BLaER1 (cell line): ENCODE measurements around the gene POLR2J3.
"Not testable (repeated sequence)": the region's sequence is repeated elsewhere in the genome, so short reads cannot be mapped to it uniquely, and the experiment has no call there.

Experiments
- H3K27ac ChIP-seq: shearing (Covaris generic); formaldehyde crosslinking; 2 replicates; pipeline ENCODE4 v1.8.1; 2022
- H3K27me3 ChIP-seq: shearing (Covaris generic); formaldehyde crosslinking; 2 replicates; pipeline ENCODE4 v1.8.1; 2022
- H3K36me3 ChIP-seq: shearing (Covaris generic); formaldehyde crosslinking; 2 replicates; pipeline ENCODE4 v1.8.1; 2022
- H3K4me1 ChIP-seq: shearing (Covaris generic); formaldehyde crosslinking; 2 replicates; pipeline ENCODE4 v1.8.1; 2022
- H3K4me2 ChIP-seq: shearing (Covaris generic); formaldehyde crosslinking; 2 replicates; pipeline ENCODE4 v1.8.1; 2022
- H3K4me3 ChIP-seq: shearing (Covaris generic); formaldehyde crosslinking; 2 replicates; pipeline ENCODE4 v1.8.1; 2022
- H3K9ac ChIP-seq: shearing (Covaris generic); formaldehyde crosslinking; 2 replicates; pipeline ENCODE4 v1.8.1; 2022
- H3K9me3 ChIP-seq: shearing (Covaris generic); formaldehyde crosslinking; 2 replicates; pipeline ENCODE4 v1.8.1; 2022
- H4K20me1 ChIP-seq: shearing (Covaris generic); formaldehyde crosslinking; 2 replicates; pipeline ENCODE4 v1.8.1; 2022

The POLR2J3 gene

DNA sequence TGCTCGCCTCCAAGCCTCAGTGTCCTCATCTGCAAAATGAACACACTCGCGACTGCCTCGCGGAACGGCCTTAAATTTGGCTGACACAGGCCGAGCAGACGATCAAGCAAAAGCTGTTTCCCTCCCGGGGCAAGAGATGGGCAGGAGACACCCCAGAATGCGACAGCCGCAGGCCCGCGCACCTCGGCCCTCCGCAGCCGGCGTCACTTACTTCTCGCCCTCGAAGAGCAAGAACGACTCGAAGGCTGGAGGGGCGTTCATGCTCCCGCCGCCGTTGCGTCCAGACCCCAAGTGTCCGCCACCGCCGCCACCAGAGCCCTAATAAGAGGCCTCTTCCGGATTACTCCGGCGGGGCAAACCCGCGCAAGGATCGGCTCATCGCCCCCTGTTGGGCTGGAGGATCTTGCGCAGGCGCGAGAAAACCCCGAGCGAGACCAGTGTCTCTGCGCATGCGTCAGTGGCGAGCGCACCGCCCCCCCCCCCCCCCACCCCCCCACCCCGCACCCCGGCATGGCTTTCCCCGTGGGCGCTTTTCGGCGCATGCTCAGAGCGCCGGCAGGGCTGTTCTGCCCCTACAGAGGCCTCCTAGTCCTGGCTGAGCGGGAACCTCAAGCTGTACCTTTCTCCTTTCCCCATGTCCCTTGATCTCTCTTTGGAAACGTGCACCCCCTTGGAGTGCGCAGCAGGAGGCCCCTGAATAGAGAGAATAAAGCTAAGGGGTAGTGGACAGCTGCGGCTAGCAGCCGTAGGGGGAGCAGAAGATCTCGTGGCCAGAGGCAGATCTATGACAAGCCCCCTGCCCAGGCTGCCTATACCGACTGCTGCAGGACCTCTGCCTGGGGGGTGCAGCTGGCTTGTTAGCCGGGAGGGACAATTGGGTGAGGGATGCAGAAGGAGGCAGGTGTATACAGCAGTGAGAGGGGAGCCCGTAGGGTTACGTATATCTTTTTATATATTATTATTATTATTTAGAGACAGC is at the start of gene POLR2J3:
POLR2J3 (minus strand) TSS at position 323 of the 979 bp plus-strand sequence; CDS start at position 261, 62 bp downstream.
- Histone ChIP-seq H3K9ac (peak within 1 kb of the TSS; percentile 80), H3K27ac (peak within 1 kb of the TSS; percentile 72), H3K4me3 (peak within 1 kb of the TSS; percentile 70)
- H4K20me1 ChIP-seq, H3K36me3 ChIP-seq, H3K4me2 ChIP-seq, H3K9me3 ChIP-seq, H3K4me1 ChIP-seq, H3K27me3 ChIP-seq: not testable (repeated sequence)

DNA sequence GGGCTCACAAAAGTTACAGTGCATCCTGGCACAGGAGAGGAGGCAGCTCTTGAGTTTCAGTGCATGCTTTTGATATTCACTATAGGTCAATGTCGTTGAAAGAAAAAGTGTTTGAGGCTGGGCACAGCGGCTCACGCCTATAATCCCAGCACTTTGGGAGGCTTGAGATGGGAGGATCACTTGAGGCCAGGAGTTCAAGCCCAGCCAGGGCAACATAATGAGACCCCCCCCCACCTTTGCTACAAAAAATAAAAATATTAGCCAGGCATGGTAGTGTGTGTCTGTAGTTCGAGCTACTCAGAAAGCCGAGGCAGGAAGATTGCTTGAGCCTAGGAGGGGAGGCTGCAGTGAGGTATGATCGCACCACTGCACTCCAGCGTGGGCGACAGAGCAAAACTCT is 45.7 kb upstream of the POLR2J3 start:
- not testable (repeated sequence) for H3K27me3 ChIP-seq, H3K36me3 ChIP-seq, H4K20me1 ChIP-seq, H3K4me1 ChIP-seq, H3K9me3 ChIP-seq, H3K4me2 ChIP-seq, H3K4me3 ChIP-seq, H3K27ac ChIP-seq, H3K9ac ChIP-seq

- not testable (repeated sequence) for H3K36me3 ChIP-seq, H3K27ac ChIP-seq, H3K9me3 ChIP-seq, H3K4me1 ChIP-seq, H4K20me1 ChIP-seq, H3K9ac ChIP-seq, H3K27me3 ChIP-seq
- Histone ChIP-seq H3K4me3 (peak within 1 kb of the TSS; percentile 52), H3K4me2 (peak within 1 kb of the TSS; percentile 44; the same call in 1 of the 2 replicates)
These were observed 44.2 kb upstream of the POLR2J3 start, which contains the start of gene RASA4 for GRCh38 chr7:102616507-102617125. TSS of gene RASA4 (minus strand) at chr7:102616756. CDS start at chr7:102616689, 67 bp downstream.

DNA sequence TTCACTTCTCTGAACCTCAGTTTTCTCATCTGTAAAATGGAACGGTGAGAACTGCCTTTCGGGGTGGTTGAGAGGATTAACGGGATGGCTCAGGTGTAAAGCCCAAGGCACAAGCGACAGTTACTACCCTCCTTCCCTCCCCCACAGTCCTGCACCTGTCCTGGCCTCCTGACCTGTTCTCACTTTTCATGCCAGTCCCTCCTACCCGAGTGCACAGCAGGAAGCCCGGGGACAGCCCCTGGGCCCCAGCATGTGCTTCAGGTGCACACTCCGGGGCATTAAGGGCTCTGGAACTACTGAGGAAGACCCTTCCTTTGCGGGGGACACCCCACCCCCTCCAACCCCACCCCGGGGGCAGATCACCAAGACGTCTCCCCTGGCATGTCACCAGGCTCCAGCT is 43.5 kb upstream of the POLR2J3 start:
- not testable (repeated sequence) for H3K36me3 ChIP-seq, H3K27ac ChIP-seq, H3K4me1 ChIP-seq, H3K27me3 ChIP-seq, H3K9me3 ChIP-seq, H3K4me2 ChIP-seq, H3K9ac ChIP-seq, H3K4me3 ChIP-seq, H4K20me1 ChIP-seq

DNA sequence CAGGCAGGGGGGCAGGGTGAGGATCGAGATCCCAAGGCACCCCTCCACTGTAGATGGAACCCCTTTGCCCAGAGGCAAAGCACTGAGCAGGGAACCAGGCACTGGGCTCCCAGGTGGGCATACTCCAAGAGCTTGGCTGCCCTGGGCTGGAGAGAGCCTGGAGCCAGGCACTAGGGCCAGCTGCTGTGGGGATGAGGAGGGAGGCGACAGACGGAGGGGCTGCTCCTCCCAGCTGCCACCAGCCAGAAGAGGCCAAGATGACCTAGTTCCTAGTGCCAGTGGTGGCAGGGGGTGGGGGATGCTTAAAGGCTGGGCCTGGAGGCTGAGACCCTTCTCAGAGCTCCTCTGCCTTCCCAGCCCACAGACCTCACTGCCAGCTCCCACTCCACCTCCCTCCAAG is 42.5 kb upstream of the POLR2J3 start:
- H3K36me3 ChIP-seq, H3K9ac ChIP-seq, H3K27me3 ChIP-seq, H4K20me1 ChIP-seq, H3K4me2 ChIP-seq, H3K27ac ChIP-seq, H3K9me3 ChIP-seq, H3K4me3 ChIP-seq: not testable (repeated sequence)
- H3K4me1 ChIP-seq: peaks cover 13% of the 10 kb centered on the region

- not testable (repeated sequence) for H3K9me3 ChIP-seq
These were observed 41.9 kb upstream of the POLR2J3 start for GRCh38 chr7:102614346-102614697.

GRCh38 chr7:102613575-102614345 is 41.4 kb upstream of the POLR2J3 start:
- peaks cover 13% of the 10 kb centered on the region for H3K4me1 ChIP-seq
- not testable (repeated sequence) for H4K20me1 ChIP-seq, H3K36me3 ChIP-seq, H3K4me3 ChIP-seq, H3K27me3 ChIP-seq, H3K9ac ChIP-seq, H3K9me3 ChIP-seq
- H3K4me2 ChIP-seq: peak overlapping the region; percentile 49; the same call in 1 of the 2 replicates
- peak overlapping the region; percentile 67 for H3K27ac ChIP-seq

More at GRCh38 chr7:102614346-102614697, 41.9 kb upstream of the POLR2J3 start:
- not testable (repeated sequence) for H3K36me3 ChIP-seq, H3K27ac ChIP-seq, H3K9ac ChIP-seq, H4K20me1 ChIP-seq, H3K27me3 ChIP-seq, H3K4me2 ChIP-seq, H3K4me3 ChIP-seq
- H3K4me1 ChIP-seq: peaks cover 13% of the 10 kb centered on the region

DNA sequence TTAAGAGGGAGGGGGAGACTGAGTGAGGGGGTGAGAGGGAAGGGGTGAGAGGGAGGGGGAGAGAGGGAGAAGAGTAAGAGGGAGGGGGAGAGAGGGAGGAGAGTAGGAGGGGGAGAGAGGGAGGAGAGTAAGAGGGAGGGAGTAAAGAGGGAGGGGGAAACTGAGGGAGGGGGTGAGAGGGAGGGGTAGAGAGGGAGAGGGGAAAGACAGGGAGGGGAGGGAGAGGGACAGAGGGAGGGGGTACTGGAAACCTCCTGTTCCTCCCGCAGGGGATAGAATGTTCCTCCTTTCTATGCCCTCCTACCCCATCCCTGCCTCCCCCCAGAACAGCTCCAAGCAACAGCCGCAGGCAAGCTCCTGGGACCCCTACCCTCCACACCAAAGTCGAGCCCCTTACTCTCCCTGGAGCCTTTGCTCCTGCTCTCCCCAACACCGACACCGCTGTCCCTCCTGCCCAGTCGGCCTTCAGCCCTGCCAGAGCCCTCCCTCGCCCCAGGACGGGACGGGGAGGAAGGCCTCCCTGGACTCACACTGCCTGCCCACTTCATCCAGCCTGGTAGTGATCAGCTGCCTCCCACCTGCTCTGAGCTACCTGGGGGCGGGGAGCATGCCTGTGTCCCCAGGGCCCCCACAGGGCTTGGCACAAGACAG is 39.4 kb upstream of the POLR2J3 start:
- not testable (repeated sequence) for H3K4me3 ChIP-seq, H4K20me1 ChIP-seq, H3K36me3 ChIP-seq, H3K27me3 ChIP-seq, H3K27ac ChIP-seq, H3K9me3 ChIP-seq, H3K9ac ChIP-seq
- H3K4me1 ChIP-seq: peaks cover 13% of the 10 kb centered on the region
- peak overlapping the region; percentile 49; the same call in 1 of the 2 replicates for H3K4me2 ChIP-seq

DNA sequence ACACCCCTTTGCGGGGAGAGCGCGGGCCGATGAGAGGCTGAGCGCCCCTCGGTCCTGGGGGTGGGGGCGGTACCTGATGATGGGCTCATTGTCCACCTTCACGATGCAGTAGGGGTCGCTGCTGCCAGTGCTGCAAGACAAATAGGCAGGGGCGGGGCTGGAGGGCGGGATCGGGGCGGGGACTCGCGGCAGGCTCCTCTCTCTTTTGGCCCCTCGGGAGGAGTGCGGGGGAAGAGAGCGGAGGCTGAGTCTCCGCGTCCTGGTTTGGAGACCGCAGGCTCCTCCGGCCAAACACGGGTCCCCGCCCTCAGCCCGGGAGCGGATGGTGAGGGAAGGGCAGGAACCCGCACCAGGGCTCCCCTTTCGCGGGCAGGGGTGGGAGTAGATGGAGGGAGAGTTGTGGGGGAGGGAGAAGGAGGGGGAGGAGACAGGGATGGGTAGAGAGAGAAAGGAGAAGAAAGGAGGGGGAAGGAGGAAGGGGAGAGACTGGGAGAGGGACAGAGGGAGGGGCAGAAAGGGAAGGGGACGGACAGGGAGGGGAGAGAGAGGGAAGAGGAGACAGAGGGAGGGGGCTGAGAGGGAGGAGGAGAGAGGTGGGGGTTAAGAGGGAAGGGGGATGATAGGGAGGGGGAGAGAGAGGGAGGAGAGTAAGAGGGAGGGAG is 38.8 kb upstream of the POLR2J3 start:
- H3K36me3 ChIP-seq, H3K27me3 ChIP-seq, H3K27ac ChIP-seq, H3K4me2 ChIP-seq, H3K9me3 ChIP-seq, H3K9ac ChIP-seq, H4K20me1 ChIP-seq, H3K4me3 ChIP-seq: not testable (repeated sequence)
- peaks cover 13% of the 10 kb centered on the region for H3K4me1 ChIP-seq

DNA sequence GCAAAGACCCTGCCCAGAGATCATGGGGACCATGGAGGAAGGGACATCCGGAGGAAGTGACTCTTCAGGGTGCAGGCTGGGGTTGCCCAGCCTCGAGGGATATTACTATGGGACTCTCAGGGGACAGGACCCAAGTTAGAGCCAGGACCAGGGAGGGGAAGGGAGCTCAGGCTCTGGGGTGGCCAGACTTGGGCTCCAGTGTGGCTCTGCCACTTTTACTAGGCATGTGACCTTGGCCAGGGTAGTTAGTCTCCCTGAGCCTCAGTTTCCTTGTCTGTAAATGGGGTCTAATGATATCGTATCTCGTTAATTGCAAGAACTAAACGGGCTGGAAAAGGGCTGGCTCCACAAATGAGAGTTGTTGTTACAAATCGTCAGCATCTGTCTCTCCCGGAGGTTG is 38.1 kb upstream of the POLR2J3 start:
- H3K4me1 ChIP-seq: peaks cover 13% of the 10 kb centered on the region
- H3K27me3 ChIP-seq, H3K9ac ChIP-seq, H3K4me2 ChIP-seq, H3K9me3 ChIP-seq, H4K20me1 ChIP-seq, H3K36me3 ChIP-seq, H3K4me3 ChIP-seq, H3K27ac ChIP-seq: not testable (repeated sequence)

DNA sequence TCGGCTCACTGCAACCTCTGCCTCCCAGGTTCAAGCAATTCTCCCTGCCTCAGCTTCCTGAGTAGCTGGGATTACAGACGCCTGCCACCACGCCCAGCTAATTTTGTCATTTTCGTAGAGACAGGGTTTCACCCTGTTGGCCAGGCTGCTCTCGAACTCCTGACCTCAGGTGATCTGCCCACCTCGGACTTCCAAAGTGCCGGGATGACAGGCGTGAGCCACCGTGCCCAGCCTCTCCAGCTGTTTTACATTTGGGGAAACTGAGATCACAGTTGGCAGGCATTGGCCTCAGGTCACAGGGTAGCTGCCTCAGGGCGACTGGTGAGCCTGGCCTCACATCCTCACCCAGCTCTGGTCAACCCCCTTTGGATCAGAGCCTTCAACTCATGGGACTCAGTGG is 37.4 kb upstream of the POLR2J3 start:
- not testable (repeated sequence) for H3K27me3 ChIP-seq, H3K9me3 ChIP-seq, H3K9ac ChIP-seq, H3K27ac ChIP-seq, H3K4me3 ChIP-seq, H3K4me2 ChIP-seq, H4K20me1 ChIP-seq, H3K36me3 ChIP-seq
- peaks cover 13% of the 10 kb centered on the region for H3K4me1 ChIP-seq

- not testable (repeated sequence) for H3K4me1 ChIP-seq, H3K27ac ChIP-seq, H3K36me3 ChIP-seq, H4K20me1 ChIP-seq, H3K4me2 ChIP-seq, H3K27me3 ChIP-seq, H3K4me3 ChIP-seq, H3K9ac ChIP-seq, H3K9me3 ChIP-seq
These were observed 34.5 kb upstream of the POLR2J3 start for GRCh38 chr7:102606848-102607247.

GRCh38 chr7:102604431-102605145 is 32.2 kb upstream of the POLR2J3 start:
- not testable (repeated sequence) for H3K27me3 ChIP-seq, H3K36me3 ChIP-seq, H3K27ac ChIP-seq, H3K4me1 ChIP-seq, H4K20me1 ChIP-seq, H3K9me3 ChIP-seq, H3K4me2 ChIP-seq, H3K9ac ChIP-seq, H3K4me3 ChIP-seq
